Heart right ventricle (tissue), 16 donors: ENCODE data around the gene BBS1. TPM values are rescaled to one million over a fixed set of nuclear protein-coding genes. Genes with fewer than 3 reads are reported as not detected.

Source experiments
- ATAC-seq, 8 donors: fragments of 200-7000 bp; cut with Tn5 transposase; one replicate each; pipeline ENCODE4 v1.9.1; 2020; ENCODE audit warnings: mild to moderate bottlenecking in 8 of 8, moderate library complexity in 8 of 8, moderate number of reproducible peaks in 1 of 8
- DNase-seq, 2 donors: peaks; one replicate each; pipeline ENCODE4 v3.0.0-alpha.2; 2020
- H3K27ac ChIP-seq, 10 donors: fragments of 200-600 bp; sonication (generic) in 2 of 10; one replicate each; pipeline versions ENCODE4 v1.5.0 to v1.8.0; 2020 to 2022; ENCODE audit warnings: mild to moderate bottlenecking in 3 of 10
- H3K27me3 ChIP-seq, 7 donors: fragments of 200-600 bp; one replicate each; pipeline ENCODE4 v1.8.0; 2021 to 2022; ENCODE audit warnings: mild to moderate bottlenecking in 2 of 7
- H3K36me3 ChIP-seq, 9 donors: fragments of 200-600 bp; sonication (generic) in 1 of 9; one replicate each; pipeline versions ENCODE4 v1.5.0 to v1.8.0; 2020 to 2022; ENCODE audit warnings: mild to moderate bottlenecking in 2 of 9
- H3K4me1 ChIP-seq, 9 donors: fragments of 200-600 bp; sonication (generic) in 1 of 9; one replicate each; pipeline versions ENCODE4 v1.5.0 to v1.8.0; 2020 to 2022; ENCODE audit warnings: mild to moderate bottlenecking in 4 of 9
- H3K4me3 ChIP-seq, 10 donors: fragments of 200-600 bp; sonication (generic) in 2 of 10; one replicate each; pipeline versions ENCODE4 v1.5.0 to v1.8.0; 2020 to 2022; ENCODE audit warnings: mild to moderate bottlenecking in 7 of 10, moderate library complexity in 2 of 10
- H3K9me3 ChIP-seq, 11 donors: fragments of 200-600 bp in 10 of 11; sonication (generic) in 2 of 11; one replicate each; pipeline versions ENCODE4 v1.5.0 to v1.8.0; 2013 to 2022; ENCODE audit warnings: mild to moderate bottlenecking in 2 of 11, control low read depth in 1 of 11, moderate library complexity in 1 of 11
- WGBS, 2 donors: extraction: QIAGEN DNeasy Blood & Tissue Kit; methylation state at CpG; one replicate each; pipeline ENCODE4 v1.1.7; 2013; ENCODE audit warnings: inconsistent platforms in 1 of 2; 5-methylcytosine and 5-hydroxymethylcytosine counted together
- intact Hi-C, 10 donors: fragments of 100-400 bp; cut with DNase I; formaldehyde crosslinking; loops; one replicate each; pipeline versions ENCODE4 v1.11.1 to v1.14.2; 2022
- polyA plus RNA-seq, 2 donors: library from polyadenylated mRNA; stranded (reverse); fragments of 200-250 nt; gene quantifications; one replicate each; pipeline ENCODE4 v1.2.3, GENCODE V29; 2013
- total RNA-seq, 10 donors: library from RNA; stranded (reverse); fragmentation: NEBNext Ultra II Directional in 3 of 10; extraction: Animal tissue kit (Norgen Biotek cat#: 25700) in 3 of 10; gene quantifications; one replicate each; pipeline versions ENCODE4 v1.2.1 to v1.2.4, GENCODE V29; 2021 to 2023
- TF ChIP-seq, protein P1 (sequence below), 9 donors: fragments of 200-600 bp; sonication (generic) in 2 of 9; IDR thresholded peaks; one replicate each; pipeline versions ENCODE4 v1.5.0 to v1.8.0; 2021 to 2022; ENCODE audit warnings: antibody characterized with exemption in 9 of 9, mild to moderate bottlenecking in 5 of 9, moderate library complexity in 1 of 9
- donor health status: Arrhythmogenic right ventricular cardiomyopathy.
- donor health status: ischemic (EF 13 %, LVEDD 7.1; RV severe dilation, severe dysfunction).
- donor health status: healthy with polysubstance abuse.
- donor health status: DM: no; HTN: yes; CAD: no.
- donor health status: DM: no; HTN: no; CAD: no.
- donor health status: ischemic (EF 25% LVEDD 6.9; RV normal size, moderate dysfunction).
- donor health status: ischemic (EF 25% LVEDD 5.7; RV mildly dilated, moderate dysfunction).
- donor health status: healthy.
- donor health status: DM: yes; HTN: yes; CAD: no.
- donor health status: Ischemic cardiomyopathy.
- donor health status: ischemic (EF 35%, LVEDD 5.7; RV mildly dilated, moderate dysfunction).
- donor health status: nonischemic (EF 11% LVEDD 7.7; RV severe dilation, severe dysfunction).
- donor health status: DM: yes; HTN: yes; CAD: no.
- donor health status: PGD.
- donor health status: ischemic (EF 29% LVEDD 5.4; RV normal size, mild dysfunction).
- donor health status: nonischemic (EF 23%, LVEDD 6.1; RV moderate dilation, normal function).

BBS1 gene
- total and polyA plus RNA-seq, 12 donors, result 9.6 to 23.9 (median 16.8) TPM

DNA sequence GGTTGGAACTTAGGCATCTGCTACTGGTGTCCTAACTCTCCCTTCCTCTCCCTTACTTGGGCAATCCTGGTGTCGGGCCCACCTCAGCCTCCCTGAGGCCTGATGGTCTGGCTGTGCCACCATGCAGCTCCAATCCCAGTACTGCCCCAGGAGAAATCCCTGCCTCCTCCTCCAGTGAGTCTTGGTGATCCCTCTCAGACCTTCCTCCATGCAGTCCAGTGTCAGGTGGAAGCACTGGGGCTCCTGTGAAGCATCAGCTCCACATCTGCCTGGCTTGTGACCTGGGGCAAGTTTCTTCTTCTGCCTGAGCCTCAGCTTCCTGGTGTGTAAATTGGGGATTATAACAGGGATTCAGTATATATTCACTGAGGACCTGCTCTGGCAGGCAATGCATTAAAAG is 45.5 kb upstream of the BBS1 start:
- TF ChIP-seq, protein P1, sequence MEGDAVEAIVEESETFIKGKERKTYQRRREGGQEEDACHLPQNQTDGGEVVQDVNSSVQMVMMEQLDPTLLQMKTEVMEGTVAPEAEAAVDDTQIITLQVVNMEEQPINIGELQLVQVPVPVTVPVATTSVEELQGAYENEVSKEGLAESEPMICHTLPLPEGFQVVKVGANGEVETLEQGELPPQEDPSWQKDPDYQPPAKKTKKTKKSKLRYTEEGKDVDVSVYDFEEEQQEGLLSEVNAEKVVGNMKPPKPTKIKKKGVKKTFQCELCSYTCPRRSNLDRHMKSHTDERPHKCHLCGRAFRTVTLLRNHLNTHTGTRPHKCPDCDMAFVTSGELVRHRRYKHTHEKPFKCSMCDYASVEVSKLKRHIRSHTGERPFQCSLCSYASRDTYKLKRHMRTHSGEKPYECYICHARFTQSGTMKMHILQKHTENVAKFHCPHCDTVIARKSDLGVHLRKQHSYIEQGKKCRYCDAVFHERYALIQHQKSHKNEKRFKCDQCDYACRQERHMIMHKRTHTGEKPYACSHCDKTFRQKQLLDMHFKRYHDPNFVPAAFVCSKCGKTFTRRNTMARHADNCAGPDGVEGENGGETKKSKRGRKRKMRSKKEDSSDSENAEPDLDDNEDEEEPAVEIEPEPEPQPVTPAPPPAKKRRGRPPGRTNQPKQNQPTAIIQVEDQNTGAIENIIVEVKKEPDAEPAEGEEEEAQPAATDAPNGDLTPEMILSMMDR (IDR thresholded peaks at IDR 0.05), result no peak
- peaks cover 0 to 11% (median 0%) of the 10 kb centered on the region in 11 donors for H3K9me3 ChIP-seq
- H3K36me3 ChIP-seq, result peaks cover 0 to 6% (median 0%) of the 10 kb centered on the region in 9 donors
- no peaks in the 10 kb centered on the region for H3K27me3 ChIP-seq
- no peak overlapping the region for H3K4me3 ChIP-seq
- ATAC-seq, result no peak
- no peak overlapping the region for H3K27ac ChIP-seq
- intact Hi-C loops, result no loop called here
- peaks cover 0 to 30% (median 18%) of the 10 kb centered on the region in 9 donors for H3K4me1 ChIP-seq
- 93 to 100% methylated on average over 1 of the region's 1 CpG for WGBS, 2 donors
- no peak for DNase-seq

GRCh38 chr11:66465373-66466224 is 44.8 kb upstream of the BBS1 start:
- Histone ChIP-seq H3K4me3 (peak overlapping the region; percentile 42 to 97 (median 70)), H3K4me1 (peaks cover 0 to 30% (median 18%) of the 10 kb centered on the region in 9 donors), H3K9me3 (peaks cover 0 to 11% (median 0%) of the 10 kb centered on the region in 11 donors), H3K27ac (peak overlapping the region in 8 of 10 donors; percentile 15 to 85 (median 76)), H3K36me3 (peaks cover 0 to 7% (median 0%) of the 10 kb centered on the region in 9 donors), H3K27me3 (no peaks in the 10 kb centered on the region)
- DNase-seq, result no peak
- intact Hi-C loops, result no loop called here
- no peak for ATAC-seq
- WGBS, 2 donors, result 32 to 42% methylated on average over 19 of the region's 19 CpGs
- TF ChIP-seq, protein P1 (IDR thresholded peaks at IDR 0.05), result no peak

DNA sequence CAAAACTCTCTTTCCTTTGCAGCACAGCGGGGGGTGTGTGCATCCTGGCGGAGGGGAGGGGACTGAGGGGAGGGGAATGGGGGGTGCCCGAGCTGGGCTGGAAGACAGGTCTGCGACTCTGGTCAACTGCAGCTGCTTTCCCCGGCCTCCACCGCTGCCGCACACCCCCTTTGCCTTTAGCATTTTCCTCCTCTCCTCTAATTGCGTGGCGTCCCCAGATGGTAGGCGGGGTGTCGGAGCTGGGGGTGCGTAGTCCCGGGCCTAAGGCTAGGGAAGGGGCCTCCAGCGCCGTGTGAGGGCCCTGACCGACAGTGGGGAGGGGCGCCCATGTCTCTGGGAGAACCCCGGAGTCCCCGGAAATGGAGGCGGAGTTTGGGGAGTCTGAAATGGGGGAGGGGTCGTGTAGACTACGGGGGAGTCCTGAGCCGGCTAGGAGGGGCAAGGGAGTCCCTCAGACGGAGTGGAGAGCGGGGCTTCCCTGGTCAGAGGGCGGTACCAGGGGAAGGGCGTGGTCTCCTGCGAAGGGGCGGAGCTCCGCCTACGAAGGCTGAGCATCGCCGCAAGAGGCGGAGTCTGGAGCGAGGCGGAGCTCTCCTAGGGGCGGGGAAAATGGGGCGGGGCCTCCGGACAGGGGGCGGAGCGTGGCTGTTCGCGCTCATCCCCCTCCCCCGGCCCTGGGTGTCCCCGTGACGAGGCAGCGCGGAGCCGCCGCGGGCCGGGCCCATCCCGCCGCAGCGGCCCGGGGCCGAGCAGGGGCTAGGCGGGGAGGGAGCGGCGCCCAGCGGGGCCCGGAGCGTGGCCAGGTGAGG is 44.0 kb upstream of the BBS1 start, which contains the start of gene PELI3:
PELI3 (plus strand) TSS at position 681 of the 809 bp plus-strand sequence. CDS start 1,224 bp downstream, outside the sequence.
- H3K4me1 ChIP-seq, result peaks cover 0 to 30% (median 18%) of the 10 kb centered on the region in 9 donors
- H3K27me3 ChIP-seq, result no peaks in the 10 kb centered on the region
- intact Hi-C loops, result no loop called here
- peak within 1 kb of the TSS in 9 of 10 donors; percentile 15 to 85 (median 73) for H3K27ac ChIP-seq
- peak; percentile 92 to 97 for DNase-seq
- peaks cover 0 to 10% (median 0%) of the 10 kb centered on the region in 11 donors for H3K9me3 ChIP-seq
- peak; percentile 97 to 99 (median 99) for ATAC-seq
- H3K4me3 ChIP-seq, result peak within 1 kb of the TSS; percentile 42 to 97 (median 70)
- TF ChIP-seq, protein P1 (IDR thresholded peaks at IDR 0.05), result no peak
- peaks cover 0 to 15% (median 0%) of the 10 kb centered on the region in 9 donors for H3K36me3 ChIP-seq
- WGBS, 2 donors, result 1% methylated on average over 37 to 45 of the region's 63 CpGs
